Thyroid gland (tissue), 4 donors: ENCODE measurements around the gene ZNF554.

Experiments used
- POLR2A ChIP-seq, 2 donors: fragments of 450-650 bp; IDR thresholded peaks; one replicate each; pipeline ENCODE4 v1.6.1; 2017; ENCODE audit warnings: antibody characterized with exemption in 2 of 2, mild to moderate bottlenecking in 2 of 2, moderate library complexity in 1 of 2
- TF ChIP-seq, protein P1 (sequence below), 6 experiments: fragments of 200-600 bp in 3 of 6; fragments of 450-650 bp in 3 of 6; sonication (generic) in 3 of 6; IDR thresholded peaks; one replicate each; pipeline ENCODE4 v1.5.1; 2016 to 2019; ENCODE audit warnings: antibody characterized with exemption in 6 of 6, mild to moderate bottlenecking in 2 of 6, inconsistent platforms in 1 of 6, moderate library complexity in 1 of 6

DNA sequence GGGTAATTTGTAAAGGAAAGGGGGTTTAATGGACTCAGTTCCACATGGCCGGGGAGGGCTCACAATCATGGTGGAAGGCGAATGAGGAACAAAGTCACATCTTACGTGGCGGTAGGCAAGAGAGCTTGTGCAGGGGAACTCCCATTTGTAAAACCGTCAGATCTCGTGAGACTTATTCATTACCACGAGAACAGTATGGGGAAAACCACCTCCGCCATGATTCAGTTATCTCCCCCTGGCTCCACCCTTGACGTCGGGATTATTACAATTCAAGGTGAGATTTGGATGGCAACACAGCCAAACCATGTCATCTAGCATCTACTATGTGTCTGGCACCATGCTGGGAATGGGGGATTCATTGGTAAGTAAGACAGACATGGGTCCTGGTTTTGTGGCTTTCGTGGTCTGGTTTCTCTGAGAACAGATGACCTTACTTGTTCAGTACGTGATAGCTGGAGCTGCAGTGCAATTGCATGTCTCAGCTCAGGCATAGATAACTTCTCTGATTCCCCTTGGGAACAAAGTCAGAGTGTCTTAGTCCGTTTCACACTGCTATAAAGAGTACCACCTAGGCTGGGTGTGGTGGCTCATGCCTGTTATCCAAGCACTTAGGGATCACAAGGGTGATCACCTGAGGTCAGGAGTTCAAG is 8.3 kb downstream of the ZNF554 start:
- TF ChIP-seq, protein P1, sequence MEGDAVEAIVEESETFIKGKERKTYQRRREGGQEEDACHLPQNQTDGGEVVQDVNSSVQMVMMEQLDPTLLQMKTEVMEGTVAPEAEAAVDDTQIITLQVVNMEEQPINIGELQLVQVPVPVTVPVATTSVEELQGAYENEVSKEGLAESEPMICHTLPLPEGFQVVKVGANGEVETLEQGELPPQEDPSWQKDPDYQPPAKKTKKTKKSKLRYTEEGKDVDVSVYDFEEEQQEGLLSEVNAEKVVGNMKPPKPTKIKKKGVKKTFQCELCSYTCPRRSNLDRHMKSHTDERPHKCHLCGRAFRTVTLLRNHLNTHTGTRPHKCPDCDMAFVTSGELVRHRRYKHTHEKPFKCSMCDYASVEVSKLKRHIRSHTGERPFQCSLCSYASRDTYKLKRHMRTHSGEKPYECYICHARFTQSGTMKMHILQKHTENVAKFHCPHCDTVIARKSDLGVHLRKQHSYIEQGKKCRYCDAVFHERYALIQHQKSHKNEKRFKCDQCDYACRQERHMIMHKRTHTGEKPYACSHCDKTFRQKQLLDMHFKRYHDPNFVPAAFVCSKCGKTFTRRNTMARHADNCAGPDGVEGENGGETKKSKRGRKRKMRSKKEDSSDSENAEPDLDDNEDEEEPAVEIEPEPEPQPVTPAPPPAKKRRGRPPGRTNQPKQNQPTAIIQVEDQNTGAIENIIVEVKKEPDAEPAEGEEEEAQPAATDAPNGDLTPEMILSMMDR (IDR thresholded peaks at IDR 0.05) = no peak
- no peak for TF ChIP-seq POLR2A (IDR thresholded peaks at IDR 0.05)
